ENCODE data around the gene TNIP3.

TNIP3 gene

DNA sequence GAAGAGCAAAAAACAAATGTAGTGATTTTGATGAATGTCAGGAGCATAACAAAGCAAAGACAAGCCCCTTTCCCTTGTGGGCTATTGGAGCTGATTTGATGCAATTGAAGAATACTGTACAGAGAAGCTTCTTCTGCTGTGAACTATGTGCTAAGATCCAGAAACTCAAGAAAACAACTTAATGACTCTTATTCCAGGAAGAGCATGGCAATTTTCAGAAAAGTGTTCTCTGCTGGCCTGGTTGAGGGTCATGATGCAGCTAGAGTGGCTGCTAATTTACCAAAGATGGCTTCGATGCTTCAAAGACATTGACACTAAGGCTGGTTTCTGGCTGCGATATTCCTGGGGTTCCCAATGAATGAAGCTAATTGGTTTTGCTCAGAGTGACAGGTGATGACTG lies 45.8 kb downstream of the TNIP3 start:
- TF ChIP-seq SIN3A (IDR thresholded peaks at IDR 0.05; ENCODE audit: borderline replicate concordance, insufficient read depth, low read length): no peak
- no peak for TF ChIP-seq POLR2AphosphoS5 (IDR thresholded peaks at IDR 0.05; ENCODE audit: low read depth, low read length)
- TF ChIP-seq, protein P1, sequence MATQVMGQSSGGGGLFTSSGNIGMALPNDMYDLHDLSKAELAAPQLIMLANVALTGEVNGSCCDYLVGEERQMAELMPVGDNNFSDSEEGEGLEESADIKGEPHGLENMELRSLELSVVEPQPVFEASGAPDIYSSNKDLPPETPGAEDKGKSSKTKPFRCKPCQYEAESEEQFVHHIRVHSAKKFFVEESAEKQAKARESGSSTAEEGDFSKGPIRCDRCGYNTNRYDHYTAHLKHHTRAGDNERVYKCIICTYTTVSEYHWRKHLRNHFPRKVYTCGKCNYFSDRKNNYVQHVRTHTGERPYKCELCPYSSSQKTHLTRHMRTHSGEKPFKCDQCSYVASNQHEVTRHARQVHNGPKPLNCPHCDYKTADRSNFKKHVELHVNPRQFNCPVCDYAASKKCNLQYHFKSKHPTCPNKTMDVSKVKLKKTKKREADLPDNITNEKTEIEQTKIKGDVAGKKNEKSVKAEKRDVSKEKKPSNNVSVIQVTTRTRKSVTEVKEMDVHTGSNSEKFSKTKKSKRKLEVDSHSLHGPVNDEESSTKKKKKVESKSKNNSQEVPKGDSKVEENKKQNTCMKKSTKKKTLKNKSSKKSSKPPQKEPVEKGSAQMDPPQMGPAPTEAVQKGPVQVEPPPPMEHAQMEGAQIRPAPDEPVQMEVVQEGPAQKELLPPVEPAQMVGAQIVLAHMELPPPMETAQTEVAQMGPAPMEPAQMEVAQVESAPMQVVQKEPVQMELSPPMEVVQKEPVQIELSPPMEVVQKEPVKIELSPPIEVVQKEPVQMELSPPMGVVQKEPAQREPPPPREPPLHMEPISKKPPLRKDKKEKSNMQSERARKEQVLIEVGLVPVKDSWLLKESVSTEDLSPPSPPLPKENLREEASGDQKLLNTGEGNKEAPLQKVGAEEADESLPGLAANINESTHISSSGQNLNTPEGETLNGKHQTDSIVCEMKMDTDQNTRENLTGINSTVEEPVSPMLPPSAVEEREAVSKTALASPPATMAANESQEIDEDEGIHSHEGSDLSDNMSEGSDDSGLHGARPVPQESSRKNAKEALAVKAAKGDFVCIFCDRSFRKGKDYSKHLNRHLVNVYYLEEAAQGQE (IDR thresholded peaks at IDR 0.05; ENCODE audit: insufficient read depth in 1 of 2, low read depth in 2 of 2, low read length in 2 of 2): no peak
- no peak for TF ChIP-seq FOXP2 (optimal IDR thresholded peaks at IDR 0.05; ENCODE audit: borderline replicate concordance, extremely low read depth, extremely low read length, insufficient read depth)
- no peak for TF ChIP-seq TAF1 (IDR thresholded peaks at IDR 0.05; ENCODE audit: borderline replicate concordance, insufficient read depth, low read length)

DNA sequence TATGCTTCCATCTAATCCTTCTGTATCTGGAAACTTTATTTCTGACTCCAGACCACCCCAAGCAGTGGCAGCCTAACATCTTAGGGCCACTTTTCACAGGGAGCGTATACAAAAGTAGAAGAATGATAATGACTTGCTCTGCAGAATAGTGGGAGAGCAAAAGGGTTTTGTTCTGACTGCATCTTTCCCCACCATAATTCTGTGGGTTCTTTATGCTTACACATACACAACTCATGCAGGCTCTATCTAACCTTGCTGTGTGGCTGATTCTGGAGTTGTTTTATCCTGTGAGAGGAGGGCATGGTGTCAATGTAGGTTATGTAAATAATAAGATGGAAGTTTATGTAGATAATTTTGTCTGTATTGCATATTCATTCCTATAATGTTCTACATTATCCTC lies 49.4 kb downstream of the TNIP3 start:
- TF ChIP-seq POLR2AphosphoS5 (IDR thresholded peaks at IDR 0.05; ENCODE audit: low read depth, low read length) (no peak), SIN3A (IDR thresholded peaks at IDR 0.05; ENCODE audit: borderline replicate concordance, insufficient read depth, low read length) (no peak), TAF1 (IDR thresholded peaks at IDR 0.05; ENCODE audit: borderline replicate concordance, insufficient read depth, low read length) (no peak), FOXP2 (optimal IDR thresholded peaks at IDR 0.05; ENCODE audit: borderline replicate concordance, extremely low read depth, extremely low read length, insufficient read depth) (no peak)
- TF ChIP-seq, protein P1 (IDR thresholded peaks at IDR 0.05; ENCODE audit: insufficient read depth in 1 of 2, low read depth in 2 of 2, low read length in 2 of 2): no peak

GRCh38 chr4:121112530-121112929 lies 51.6 kb downstream of the TNIP3 start:
- TF ChIP-seq TAF1 (IDR thresholded peaks at IDR 0.05; ENCODE audit: borderline replicate concordance, insufficient read depth, low read length) (no peak), SIN3A (IDR thresholded peaks at IDR 0.05; ENCODE audit: borderline replicate concordance, insufficient read depth, low read length) (no peak), FOXP2 (optimal IDR thresholded peaks at IDR 0.05; ENCODE audit: borderline replicate concordance, extremely low read depth, extremely low read length, insufficient read depth) (no peak), POLR2AphosphoS5 (IDR thresholded peaks at IDR 0.05; ENCODE audit: low read depth, low read length) (no peak)
- TF ChIP-seq, protein P1 (IDR thresholded peaks at IDR 0.05; ENCODE audit: insufficient read depth in 1 of 2, low read depth in 2 of 2, low read length in 2 of 2): no peak

DNA sequence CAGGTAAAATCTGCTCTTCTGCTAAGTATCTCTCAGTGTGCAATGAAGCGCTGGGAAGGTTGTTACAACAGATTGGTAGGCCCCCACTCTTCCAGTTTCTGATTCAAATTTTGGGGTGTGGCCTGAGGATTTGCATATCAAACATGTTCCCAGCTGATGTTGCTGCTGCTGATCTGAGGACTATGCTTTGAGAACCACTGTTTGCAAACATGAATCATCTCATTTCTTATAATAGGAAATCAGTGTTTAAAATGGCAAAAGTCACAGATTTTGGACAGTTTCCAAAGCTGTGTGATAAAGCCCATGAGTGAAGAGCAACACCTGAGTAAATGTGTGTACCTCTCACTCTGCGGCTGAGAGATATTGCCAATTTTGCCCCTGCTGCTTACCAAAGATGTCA lies 55.6 kb downstream of the TNIP3 start:
- TF ChIP-seq FOXP2 (optimal IDR thresholded peaks at IDR 0.05; ENCODE audit: borderline replicate concordance, extremely low read depth, extremely low read length, insufficient read depth): no peak
- TF ChIP-seq, protein P1 (IDR thresholded peaks at IDR 0.05; ENCODE audit: insufficient read depth in 1 of 2, low read depth in 2 of 2, low read length in 2 of 2): no peak
- TF ChIP-seq SIN3A (IDR thresholded peaks at IDR 0.05; ENCODE audit: borderline replicate concordance, insufficient read depth, low read length): no peak
- no peak for TF ChIP-seq POLR2AphosphoS5 (IDR thresholded peaks at IDR 0.05; ENCODE audit: low read depth, low read length)
- no peak for TF ChIP-seq TAF1 (IDR thresholded peaks at IDR 0.05; ENCODE audit: borderline replicate concordance, insufficient read depth, low read length)

GRCh38 chr4:121107507-121107906 lies 56.6 kb downstream of the TNIP3 start:
- TF ChIP-seq, protein P1 (IDR thresholded peaks at IDR 0.05; ENCODE audit: insufficient read depth in 1 of 2, low read depth in 2 of 2, low read length in 2 of 2): peak in 1 of 2 experiments; percentile 54; a peak in 2 of 4 replicates
- TF ChIP-seq TAF1 (IDR thresholded peaks at IDR 0.05; ENCODE audit: borderline replicate concordance, insufficient read depth, low read length): no peak

Measured in PFSK-1 (cell line).